HepG2 (cell line): ENCODE results near the gene IGLON5. TPM values are rescaled to one million over a fixed set of nuclear protein-coding genes. Genes with fewer than 3 reads are reported as not detected.

Experiments used
- ETV5 ChIP-seq: IDR thresholded peaks from 2 replicates; pipeline ENCODE4 v1.6.1; 2018; ENCODE audit warnings: missing biosample characterization, missing genetic modification reagents, inconsistent platforms, borderline replicate concordance
- GTF3A ChIP-seq: sonication (generic); formaldehyde crosslinking; conservative IDR thresholded peaks from 2 replicates; pipeline ENCODE4 v1.4.0; 2020; ENCODE audit warnings: mild to moderate bottlenecking, missing genetic modification reagents
- POLR2A ChIP-seq, 2 experiments: IDR thresholded peaks; 2 replicates each; pipeline ENCODE4 v1.6.1; 2011; ENCODE audit warnings: low read depth in 2 of 2, low read length in 2 of 2, mild to moderate bottlenecking in 1 of 2, moderate library complexity in 1 of 2; ENCODE audit not compliant: insufficient read depth in 1 of 2
- SAFB2 ChIP-seq: sonication (generic); formaldehyde crosslinking; IDR thresholded peaks from 2 replicates; pipeline ENCODE4 v1.5.1; 2020; ENCODE audit warnings: missing genetic modification reagents, low read depth, mild to moderate bottlenecking, borderline replicate concordance
- TARDBP ChIP-seq: sonication (generic); formaldehyde crosslinking; IDR thresholded peaks from 2 replicates; pipeline ENCODE4 v1.8.0; 2022; ENCODE audit warnings: mild to moderate bottlenecking, missing genetic modification reagents
- ZBTB40 ChIP-seq, 2 experiments: fragments of 450-650 bp in 1 of 2; sonication (generic) in 1 of 2; formaldehyde crosslinking in 1 of 2; IDR thresholded peaks; 2 replicates each; pipeline versions ENCODE4 v1.6.1 to v1.8.0; 2016 to 2022; ENCODE audit warnings: antibody characterized with exemption in 1 of 2, mild to moderate bottlenecking in 1 of 2, missing genetic modification reagents in 1 of 2
- ZFP62 ChIP-seq: sonication (generic); formaldehyde crosslinking; IDR thresholded peaks from 2 replicates; pipeline ENCODE4 v1.4.0; 2020; ENCODE audit warnings: missing genetic modification reagents
- ZNF20 ChIP-seq: sonication (generic); formaldehyde crosslinking; IDR thresholded peaks from 2 replicates; pipeline ENCODE4 v1.4.0; 2020; ENCODE audit warnings: mild to moderate bottlenecking, moderate library complexity, missing genetic modification reagents
- ZNF331 ChIP-seq: sonication (generic); formaldehyde crosslinking; IDR thresholded peaks from 2 replicates; pipeline ENCODE4 v1.4.0; 2020; ENCODE audit warnings: missing genetic modification reagents
- ZNF556 ChIP-seq: sonication (generic); formaldehyde crosslinking; IDR thresholded peaks from 2 replicates; pipeline ENCODE4 v1.4.0; 2020; ENCODE audit warnings: mild to moderate bottlenecking, missing genetic modification reagents, borderline replicate concordance
- ZNF567 ChIP-seq: sonication (generic); formaldehyde crosslinking; IDR thresholded peaks from 2 replicates; pipeline ENCODE4 v1.8.1; 2023; ENCODE audit warnings: mild to moderate bottlenecking, missing genetic modification reagents, borderline replicate concordance
- polyA plus RNA-seq, 8 experiments: library from polyadenylated mRNA; depleted of rRNA in 3 of 8; stranded (reverse) in 7 of 8; unstranded in 1 of 8; fragments of >200 nt; fragmentation: Illumina TruSeq in 4 of 8; extraction: Trizol in 4 of 8; gene quantifications; 2 replicates each; pipeline versions ENCODE4 v1.2.1 to v1.2.3, GENCODE V29; 2011 to 2016; ENCODE audit warnings: low read depth in 4 of 8, missing spikeins in 1 of 8, mixed read lengths in 1 of 8; ENCODE audit not compliant: insufficient read depth in 1 of 8
- total RNA-seq, 5 experiments: library from RNA; depleted of rRNA; stranded (reverse); fragments of >200 nt; fragmentation: Illumina TruSeq; extraction: Trizol; gene quantifications; 2 replicates each; pipeline ENCODE4 v1.2.3, GENCODE V29; 2016; ENCODE audit warnings: low read depth in 1 of 5
- TF ChIP-seq, protein P1 (sequence below): sonication (generic); formaldehyde crosslinking; IDR thresholded peaks from 2 replicates; pipeline ENCODE4 v1.4.0; 2020; ENCODE audit warnings: missing genetic modification reagents, mild to moderate bottlenecking, borderline replicate concordance
- TF ChIP-seq, protein P2 (sequence below): sonication (generic); formaldehyde crosslinking; IDR thresholded peaks from 2 replicates; pipeline ENCODE4 v1.5.0; 2020; ENCODE audit warnings: missing genetic modification reagents

IGLON5 gene
- total and polyA plus RNA-seq, 2 of the 13 experiments (the other 11 are each of a cell fraction or from before 2014, with no cell fraction given), result 0.04 to 5.7 TPM

GRCh38 chr19:51367565-51368365 is 56.3 kb downstream of the IGLON5 start (continued):
- TF ChIP-seq ZNF331 (CRISPR knock-in tag) (peak; percentile 41; the same call in 1 of the 2 replicates), TARDBP (CRISPR knock-in tag) (peak; percentile 81), ZNF567 (CRISPR knock-in tag) (peak; percentile 25; the same call in 1 of the 2 replicates), ZNF556 (peak; percentile 72; the same call in 1 of the 2 replicates), ZFP62 (CRISPR knock-in tag) (no peak), POLR2A (IDR thresholded peaks at IDR 0.05; ENCODE audit: insufficient read depth in 1 of 2, low read depth in 2 of 2, low read length in 2 of 2) (peak in 1 of 2 experiments; percentile 82), SAFB2 (CRISPR knock-in tag) (peak; percentile 91), ZNF20 (CRISPR knock-in tag) (peak; percentile 33; the same call in 1 of the 2 replicates), ZBTB40 (IDR thresholded peaks at IDR 0.05) (no peak), ZBTB40 (CRISPR knock-in tag; IDR thresholded peaks at IDR 0.05) (0 out of 2 replicates have a peak, but pooled peaks have one; percentile 46), GTF3A (CRISPR knock-in tag) (no peak), ETV5 (CRISPR knock-in tag) (peak; percentile 82)
- TF ChIP-seq, protein P1, sequence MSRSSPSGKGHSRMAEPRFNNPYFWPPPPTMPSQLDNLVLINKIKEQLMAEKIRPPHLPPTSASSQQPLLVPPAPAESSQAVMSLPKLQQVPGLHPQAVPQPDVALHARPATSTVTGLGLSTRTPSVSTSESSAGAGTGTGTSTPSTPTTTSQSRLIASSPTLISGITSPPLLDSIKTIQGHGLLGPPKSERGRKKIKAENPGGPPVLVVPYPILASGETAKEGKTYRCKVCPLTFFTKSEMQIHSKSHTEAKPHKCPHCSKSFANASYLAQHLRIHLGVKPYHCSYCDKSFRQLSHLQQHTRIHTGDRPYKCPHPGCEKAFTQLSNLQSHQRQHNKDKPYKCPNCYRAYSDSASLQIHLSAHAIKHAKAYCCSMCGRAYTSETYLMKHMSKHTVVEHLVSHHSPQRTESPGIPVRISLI (CRISPR knock-in tag), result peak; percentile 60; the same call in 1 of the 2 replicates
- TF ChIP-seq, protein P2, sequence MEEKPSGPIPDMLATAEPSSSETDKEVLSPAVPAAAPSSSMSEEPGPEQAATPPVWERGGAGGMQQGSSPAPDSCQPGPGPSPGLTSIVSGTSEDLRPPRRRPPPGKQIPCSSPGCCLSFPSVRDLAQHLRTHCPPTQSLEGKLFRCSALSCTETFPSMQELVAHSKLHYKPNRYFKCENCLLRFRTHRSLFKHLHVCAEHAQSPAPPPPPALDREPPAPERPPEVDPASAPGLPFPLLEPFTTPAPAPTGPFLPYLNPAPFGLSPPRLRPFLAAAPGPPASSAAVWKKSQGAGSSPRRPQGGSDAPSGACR (CRISPR knock-in tag), result peak; percentile 92; the same call in 1 of the 2 replicates
